B cell (primary cell): ENCODE measurements around the gene C1QA. TPM values are rescaled to one million over a fixed set of nuclear protein-coding genes. Genes with fewer than 3 reads are reported as not detected.

Experiments
- ATAC-seq: fragments of 200-7000 bp; cut with Tn5 transposase; one replicate; pipeline ENCODE4 v1.10.0; 2021; ENCODE audit warnings: low read depth, mild to moderate bottlenecking, moderate number of reproducible peaks, moderate library complexity
- CTCF ChIA-PET: fragments of 350-600 bp; sonication (Branson Sonifier 250); formaldehyde crosslinking; loops from one replicate; lab custom pipeline; 2021; ENCODE audit warnings: antibody characterized with exemption, inconsistent platforms; lab: Charles Lee
- POLR2A ChIA-PET: fragments of 350-600 bp; sonication (Branson Sonifier 250); formaldehyde crosslinking; loops from one replicate; lab custom pipeline; 2021; ENCODE audit warnings: antibody characterized with exemption; lab: Charles Lee
- DNase-seq: peaks from one replicate; pipeline ENCODE4 v3.0.0; 2013
- H2AFZ ChIP-seq: 2 replicates; pipeline ENCODE4 v1.6.1; 2012; ENCODE audit warnings: mild to moderate bottlenecking, low read depth, low read length; ENCODE audit not compliant: insufficient read depth, poor library complexity, severe bottlenecking
- H3K27ac ChIP-seq, 2 donors: 1 replicate in 1 of 2; 2 replicates in 1 of 2; pipeline ENCODE4 v1.5.1; 2012 to 2013; ENCODE audit warnings: low read length in 2 of 2, mild to moderate bottlenecking in 2 of 2, moderate library complexity in 1 of 2
- H3K27me3 ChIP-seq, 4 experiments: fragments of 200-600 bp in 1 of 4; sonication (generic) in 1 of 4; replicated peaks in 1 of 4; 1 replicate in 2 of 4; 2 replicates in 2 of 4; pipeline versions ENCODE4 v1.6.1 to v1.7.0; 2013 to 2016; ENCODE audit warnings: low read length in 3 of 4, mild to moderate bottlenecking in 2 of 4, mixed read lengths in 1 of 4, moderate library complexity in 1 of 4; ENCODE audit not compliant: insufficient read depth in 4 of 4, control insufficient read depth in 3 of 4; ENCODE audit errors: control extremely low read depth in 1 of 4
- H3K36me3 ChIP-seq, 2 experiments: replicated peaks in 1 of 2; 1 replicate in 1 of 2; 2 replicates in 1 of 2; pipeline versions ENCODE4 v1.6.1 to v1.7.1; 2013; ENCODE audit warnings: low read length in 1 of 2; ENCODE audit not compliant: insufficient read depth in 2 of 2, control insufficient read depth in 1 of 2; ENCODE audit errors: control extremely low read depth in 1 of 2, extremely low read depth in 1 of 2
- H3K4me1 ChIP-seq, 2 donors: fragments of 200-600 bp in 1 of 2; sonication (generic) in 1 of 2; 1 replicate in 1 of 2; 2 replicates in 1 of 2; pipeline versions ENCODE4 v1.5.1 to v1.6.1; 2013 to 2017; ENCODE audit warnings: low read length in 2 of 2; ENCODE audit not compliant: control insufficient read depth in 2 of 2, insufficient read depth in 2 of 2
- H3K4me2 ChIP-seq: replicated peaks from 2 replicates; pipeline ENCODE3; 2012; ENCODE audit warnings: mild to moderate bottlenecking, low read depth, low read length; ENCODE audit not compliant: poor library complexity, severe bottlenecking
- H3K4me3 ChIP-seq, 5 experiments: fragments of 200-600 bp in 1 of 5; sonication (generic) in 1 of 5; 1 replicate in 3 of 5; 2 replicates in 2 of 5; pipeline versions ENCODE4 v1.5.1 to v1.7.0; 2011 to 2016; ENCODE audit warnings: low read length in 4 of 5, mild to moderate bottlenecking in 4 of 5, low read depth in 2 of 5, control low read depth in 1 of 5, moderate library complexity in 1 of 5; ENCODE audit not compliant: insufficient read depth in 1 of 5; ENCODE audit errors: control extremely low read depth in 1 of 5, extremely low read depth in 1 of 5
- H3K79me2 ChIP-seq: fragments of 200-600 bp; sonication (generic); one replicate; pipeline ENCODE4 v1.6.0; 2016; ENCODE audit warnings: low read length; ENCODE audit not compliant: control insufficient read depth, insufficient read depth
- H3K9ac ChIP-seq: fragments of 200-600 bp; sonication (generic); 2 replicates; pipeline ENCODE4 v1.6.1; 2017; ENCODE audit warnings: mild to moderate bottlenecking, low read length, moderate library complexity
- H3K9me3 ChIP-seq, 3 donors: one replicate each; pipeline versions ENCODE4 v1.6.1 to v1.7.1; 2013; ENCODE audit warnings: low read length in 2 of 3; ENCODE audit not compliant: control insufficient read depth in 2 of 3, insufficient read depth in 1 of 3; ENCODE audit errors: control extremely low read depth in 1 of 3
- H4K20me1 ChIP-seq: 2 replicates; pipeline ENCODE4 v1.6.0; 2012; ENCODE audit warnings: mild to moderate bottlenecking, low read length; ENCODE audit not compliant: insufficient read depth, control insufficient read depth, poor library complexity, severe bottlenecking
- H3K27ac Mint-ChIP-seq: one replicate; pipeline ENCODE4 v1.8.0; 2021; ENCODE audit warnings: mixed read lengths
- H3K27me3 Mint-ChIP-seq: one replicate; pipeline ENCODE4 v1.8.0; 2021; ENCODE audit warnings: mixed read lengths
- H3K4me1 Mint-ChIP-seq: one replicate; pipeline ENCODE4 v1.8.0; 2021; ENCODE audit warnings: mixed read lengths
- H3K4me3 Mint-ChIP-seq: one replicate; pipeline ENCODE4 v1.8.0; 2021; ENCODE audit warnings: mixed read lengths
- H3K9me3 Mint-ChIP-seq: one replicate; pipeline ENCODE4 v1.8.0; 2022; ENCODE audit warnings: mixed read lengths; ENCODE audit not compliant: insufficient read depth
- CTCF ChIP-seq: fragments of 200-600 bp; IDR thresholded peaks from one replicate; pipeline ENCODE4 v1.8.0; 2022; ENCODE audit warnings: antibody characterized with exemption, mild to moderate bottlenecking
- EZH2 ChIP-seq: IDR thresholded peaks from 2 replicates; pipeline ENCODE4 v1.6.1; 2012; ENCODE audit warnings: borderline replicate concordance, low read depth, mild to moderate bottlenecking, moderate library complexity, low read length; ENCODE audit not compliant: insufficient read depth, poor library complexity, severe bottlenecking
- whole genome bisulfite sequencing: methylation state at CpG from one replicate; pipeline ENCODE4 v1.1.5; 2013; ENCODE audit warnings: missing lambda C conversion rate; ENCODE audit not compliant: insufficient coverage; 5-methylcytosine and 5-hydroxymethylcytosine counted together
- intact Hi-C: fragments of 100-400 bp; cut with micrococcal nuclease; formaldehyde crosslinking; loops from one replicate; pipeline ENCODE4 v1.10.0; 2022
- polyA plus RNA-seq: library from polyadenylated mRNA; depleted of rRNA; stranded (reverse); fragments of >200 nt; gene quantifications from 2 replicates; pipeline ENCODE4 v1.2.3, GENCODE V29; 2012
- total RNA-seq, 2 donors: library from RNA; stranded (reverse); fragments of 120-200 nt in 1 of 2; gene quantifications; 1 replicate in 1 of 2; 2 replicates in 1 of 2; pipeline versions ENCODE4 v1.2.3 to v1.2.4, GENCODE V29; 2013 to 2022

The C1QA gene
- total and polyA plus RNA-seq, 2 donors (not counting 1 experiment from before 2014, with no cell fraction given), result 0.16 TPM; not detected in 1

- no peak overlapping the region for H3K4me2 ChIP-seq
- H3K9me3 ChIP-seq, result no peaks in the 10 kb centered on the region
- H3K27me3 ChIP-seq, result no peaks in the 10 kb centered on the region
- no peak overlapping the region for H3K27ac Mint-ChIP-seq
- no peaks in the 10 kb centered on the region for H3K9me3 Mint-ChIP-seq
- no peak overlapping the region for H3K4me3 ChIP-seq
- no peaks in the 10 kb centered on the region for H4K20me1 ChIP-seq
- TF ChIP-seq CTCF (no peak), EZH2 (no peak)
- no CpG with 5 or more reads among the region's 1 CpG for WGBS
- no peaks in the 10 kb centered on the region for H3K4me1 Mint-ChIP-seq
- no peak overlapping the region for H3K4me3 Mint-ChIP-seq
- H3K27ac ChIP-seq, result no peak overlapping the region
- H3K9ac ChIP-seq, result no peak overlapping the region
- no peak for ATAC-seq
- H3K79me2 ChIP-seq, result no peaks in the 10 kb centered on the region
- POLR2A ChIA-PET, result no interaction called here
- peaks cover 33% of the 10 kb centered on the region for H3K27me3 Mint-ChIP-seq
- H3K4me1 ChIP-seq, result no peaks in the 10 kb centered on the region
- DNase-seq, result no peak
- CTCF ChIA-PET, result no interaction called here
- no peaks in the 10 kb centered on the region for H3K36me3 ChIP-seq
- no peak overlapping the region for H2AFZ ChIP-seq
- intact Hi-C loops, result no loop called here
These were observed 47.1 kb downstream of the C1QA start for GRCh38 chr1:22683547-22683946.

DNA sequence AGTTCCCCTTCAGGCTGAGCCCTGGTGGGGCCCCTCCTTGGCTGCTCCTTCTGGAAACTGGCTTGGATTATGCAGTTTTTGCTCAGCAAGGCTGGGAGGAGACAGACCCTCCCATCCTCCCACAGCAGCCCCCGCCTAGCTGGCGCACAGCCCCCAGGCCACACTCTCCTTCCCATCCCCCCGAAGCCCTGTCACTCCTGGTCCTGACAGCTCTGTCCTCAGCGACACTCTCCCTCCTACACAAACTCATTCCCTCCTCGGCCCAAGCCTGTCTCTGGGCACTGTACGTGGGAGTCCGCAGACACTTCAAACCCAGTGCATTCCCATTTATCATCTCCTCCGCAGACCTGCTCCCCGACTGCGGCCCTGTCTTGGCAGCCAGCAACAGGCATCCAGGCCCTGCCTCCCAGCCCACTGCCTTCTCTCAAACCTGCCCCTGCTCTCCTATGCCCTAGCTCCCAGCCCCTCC is 49.2 kb downstream of the C1QA start:
- intact Hi-C loops, result no loop called here
- CTCF ChIA-PET, result no interaction called here
- Mint-ChIP-seq H3K27me3 (peaks cover 33% of the 10 kb centered on the region), H3K27ac (no peak overlapping the region), H3K9me3 (no peaks in the 10 kb centered on the region), H3K4me3 (no peak overlapping the region), H3K4me1 (no peaks in the 10 kb centered on the region)
- ATAC-seq (no peak), DNase-seq (no peak)
- no peak overlapping the region for H3K4me3 ChIP-seq
- H3K4me2 ChIP-seq, result no peak overlapping the region
- no peak overlapping the region for H2AFZ ChIP-seq
- H3K4me1 ChIP-seq, result no peaks in the 10 kb centered on the region
- no peak overlapping the region for H3K9ac ChIP-seq
- POLR2A ChIA-PET, result no interaction called here
- no peak overlapping the region for H3K27ac ChIP-seq
- H3K27me3 ChIP-seq, result peaks cover 0 to 3% (median 0%) of the 10 kb centered on the region in 4 experiments
- no peaks in the 10 kb centered on the region for H3K36me3 ChIP-seq
- no peaks in the 10 kb centered on the region for H3K9me3 ChIP-seq
- 89% methylated on average over 10 of the region's 10 CpGs for WGBS
- no peaks in the 10 kb centered on the region for H4K20me1 ChIP-seq
- no peaks in the 10 kb centered on the region for H3K79me2 ChIP-seq
- TF ChIP-seq CTCF (no peak), EZH2 (no peak)
